PC-3 (cell line): ENCODE data around the gene TLN1. TPM values are rescaled to one million over a fixed set of nuclear protein-coding genes. Genes with fewer than 3 reads are reported as not detected.

Experiments
- ATAC-seq: fragments of 200-7000 bp; cut with Tn5 transposase; 2 replicates; pipeline ENCODE4 v1.9.1; 2020; ENCODE audit warnings: mild to moderate bottlenecking, moderate library complexity
- BruUV-seq: library from RNA; stranded (reverse); fragments of 400-500 nt; replicated peaks from 2 replicates; lab custom pipeline; 2021; lab: Mats Ljungman, UMichigan
- CTCF ChIA-PET: fragments of 300-600 bp; sonication (Branson Sonifier 250); formaldehyde crosslinking; loops from one replicate; lab custom pipeline; 2022; ENCODE audit warnings: antibody characterized with exemption; lab: Charles Lee
- POLR2A ChIA-PET: fragments of 300-600 bp; sonication (Branson Sonifier 250); formaldehyde crosslinking; loops from one replicate; lab custom pipeline; 2022; ENCODE audit warnings: antibody characterized with exemption; ENCODE audit not compliant: unreplicated experiment; lab: Charles Lee
- DNase-seq: peaks from one replicate; pipeline ENCODE4 v3.0.0-alpha.2; 2015
- H2AFZ ChIP-seq: fragments of 300-600 bp; sonication (generic); 2 replicates; pipeline ENCODE4 v1.6.0; 2016; ENCODE audit warnings: antibody characterized with exemption, low read length
- H3F3A ChIP-seq: fragments of 300-600 bp; sonication (generic); one replicate; pipeline ENCODE4 v1.6.0; 2017; ENCODE audit warnings: antibody characterized with exemption, low read length, control low read depth, mild to moderate bottlenecking; ENCODE audit not compliant: unreplicated experiment
- H3K27ac ChIP-seq: fragments of 300-600 bp; sonication (generic); 2 replicates; pipeline ENCODE4 v1.5.1; 2016; ENCODE audit warnings: mild to moderate bottlenecking, low read length
- H3K27me3 ChIP-seq: fragments of 300-600 bp; sonication (generic); 2 replicates; pipeline ENCODE4 v1.6.1; 2016; ENCODE audit warnings: low read length, mixed read lengths
- H3K36me3 ChIP-seq: fragments of 300-600 bp; sonication (generic); 2 replicates; pipeline ENCODE4 v1.6.1; 2016; ENCODE audit warnings: low read depth, mixed run types, low read length, mixed read lengths
- H3K4me1 ChIP-seq: fragments of 300-600 bp; sonication (generic); 2 replicates; pipeline ENCODE4 v1.5.1; 2016; ENCODE audit warnings: low read length; ENCODE audit not compliant: insufficient read depth
- H3K4me2 ChIP-seq: fragments of 300-600 bp; sonication (generic); 2 replicates; pipeline ENCODE4 v1.6.0; 2016; ENCODE audit warnings: low read length
- H3K4me3 ChIP-seq: fragments of 300-600 bp; sonication (generic); 2 replicates; pipeline ENCODE4 v1.5.1; 2016; ENCODE audit warnings: mild to moderate bottlenecking, low read length, mixed read lengths
- H3K79me2 ChIP-seq: fragments of 300-600 bp; sonication (generic); 2 replicates; pipeline ENCODE4 v1.6.1; 2017; ENCODE audit warnings: low read length, mixed read lengths
- H3K9ac ChIP-seq: fragments of 300-600 bp; sonication (generic); 2 replicates; pipeline ENCODE4 v1.6.0; 2016; ENCODE audit warnings: mild to moderate bottlenecking, low read length
- H3K9me2 ChIP-seq: fragments of 300-600 bp; sonication (generic); replicated peaks from 2 replicates; pipeline ENCODE4 v1.6.1; 2016; ENCODE audit warnings: mixed run types, low read length, mixed read lengths
- H3K9me3 ChIP-seq: fragments of 300-600 bp; sonication (generic); 2 replicates; pipeline ENCODE4 v1.6.1; 2016; ENCODE audit warnings: low read length, mixed read lengths
- H4K20me1 ChIP-seq: fragments of 300-600 bp; sonication (generic); 2 replicates; pipeline ENCODE4 v1.6.1; 2016; ENCODE audit warnings: low read length, mixed read lengths
- EZH2 ChIP-seq: fragments of 300-600 bp; sonication (generic); IDR thresholded peaks from one replicate; pipeline ENCODE4 v1.6.1; 2017; ENCODE audit warnings: antibody characterized with exemption, mild to moderate bottlenecking, low read length; ENCODE audit not compliant: unreplicated experiment
- EZH2phosphoT487 ChIP-seq: fragments of 300-600 bp; sonication (generic); IDR thresholded peaks from 2 replicates; pipeline ENCODE4 v1.6.1; 2018; ENCODE audit warnings: mild to moderate bottlenecking, antibody characterized with exemption, low read length, borderline replicate concordance
- intact Hi-C: fragments of 100-400 bp; cut with micrococcal nuclease; formaldehyde crosslinking; loops from 2 replicates; pipeline ENCODE4 v1.9.0; 2023
- total RNA-seq: library from RNA; depleted of rRNA; stranded (reverse); fragments of >200 nt; gene quantifications from 2 replicates; pipeline ENCODE4 v1.2.3, GENCODE V29; 2014
- TF ChIP-seq, protein P1 (sequence below): fragments of 300-600 bp; sonication (generic); conservative IDR thresholded peaks from 2 replicates; pipeline ENCODE4 v1.5.1; 2017; ENCODE audit warnings: antibody characterized with exemption, low read depth, mild to moderate bottlenecking, low read length

The TLN1 gene
- total RNA-seq, 1 experiment from 2014 or later, result 118 TPM

- H3K9me3 ChIP-seq, result no peaks in the 10 kb centered on the region
- no peak for TF ChIP-seq EZH2
- TF ChIP-seq, protein P1, sequence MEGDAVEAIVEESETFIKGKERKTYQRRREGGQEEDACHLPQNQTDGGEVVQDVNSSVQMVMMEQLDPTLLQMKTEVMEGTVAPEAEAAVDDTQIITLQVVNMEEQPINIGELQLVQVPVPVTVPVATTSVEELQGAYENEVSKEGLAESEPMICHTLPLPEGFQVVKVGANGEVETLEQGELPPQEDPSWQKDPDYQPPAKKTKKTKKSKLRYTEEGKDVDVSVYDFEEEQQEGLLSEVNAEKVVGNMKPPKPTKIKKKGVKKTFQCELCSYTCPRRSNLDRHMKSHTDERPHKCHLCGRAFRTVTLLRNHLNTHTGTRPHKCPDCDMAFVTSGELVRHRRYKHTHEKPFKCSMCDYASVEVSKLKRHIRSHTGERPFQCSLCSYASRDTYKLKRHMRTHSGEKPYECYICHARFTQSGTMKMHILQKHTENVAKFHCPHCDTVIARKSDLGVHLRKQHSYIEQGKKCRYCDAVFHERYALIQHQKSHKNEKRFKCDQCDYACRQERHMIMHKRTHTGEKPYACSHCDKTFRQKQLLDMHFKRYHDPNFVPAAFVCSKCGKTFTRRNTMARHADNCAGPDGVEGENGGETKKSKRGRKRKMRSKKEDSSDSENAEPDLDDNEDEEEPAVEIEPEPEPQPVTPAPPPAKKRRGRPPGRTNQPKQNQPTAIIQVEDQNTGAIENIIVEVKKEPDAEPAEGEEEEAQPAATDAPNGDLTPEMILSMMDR, result peak; percentile 74
- TF ChIP-seq EZH2phosphoT487, result no peak
- H3K4me2 ChIP-seq, result no peak overlapping the region
- intact Hi-C loops, result loop anchor here (1.0 kb wide), 1 partner anchor 51 kb away; no protein-coding TSS in a partner anchor
- no TSS peak for BruUV-seq
- peak; percentile 76 for DNase-seq
- CTCF ChIA-PET, result interaction anchor here (0.6 kb wide), 1 partner anchor 142 kb away, joined by 3 read pairs; no protein-coding TSS in a partner anchor
- H3K4me1 ChIP-seq, result peaks cover 14% of the 10 kb centered on the region
- H2AFZ ChIP-seq, result no peak overlapping the region
- no peaks in the 10 kb centered on the region for H3K9me2 ChIP-seq
- no peak overlapping the region for H3K9ac ChIP-seq
- POLR2A ChIA-PET, result no interaction called here
- no peak overlapping the region for H3K27ac ChIP-seq
- H3F3A ChIP-seq, result no peaks in the 10 kb centered on the region
- peaks cover 44% of the 10 kb centered on the region for H3K36me3 ChIP-seq
- H4K20me1 ChIP-seq, result no peaks in the 10 kb centered on the region
- H3K79me2 ChIP-seq, result peaks cover 21% of the 10 kb centered on the region
- no peak overlapping the region for H3K4me3 ChIP-seq
- ATAC-seq, result peak; percentile 16
- no peaks in the 10 kb centered on the region for H3K27me3 ChIP-seq
Observed at GRCh38 chr9:35736201-35736633, 4.2 kb upstream of the TLN1 start.

DNA sequence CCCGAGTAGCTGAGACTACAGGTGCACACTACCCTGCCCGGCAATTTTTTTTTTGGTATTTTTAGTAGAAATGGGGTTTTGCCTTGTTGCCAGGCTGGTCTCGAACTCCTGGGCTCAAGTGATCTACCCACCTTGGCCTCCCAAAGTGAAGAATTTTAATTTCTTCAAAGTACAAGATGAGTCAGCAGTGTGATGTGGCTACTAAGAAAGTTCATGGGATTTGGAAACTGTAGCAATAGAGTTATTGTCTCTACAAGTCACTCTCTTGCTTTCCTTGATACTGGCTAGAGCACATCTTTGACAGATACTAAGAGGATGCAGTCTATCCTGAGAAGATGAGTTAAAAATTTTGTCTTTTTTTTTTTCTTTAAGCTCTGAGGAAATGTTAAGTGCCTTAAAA is 2.1 kb upstream of the TLN1 start:
- Histone ChIP-seq H4K20me1 (no peaks in the 10 kb centered on the region), H3K36me3 (peaks cover 33% of the 10 kb centered on the region), H3K9me2 (no peaks in the 10 kb centered on the region), H3K9ac (no peak overlapping the region), H3K4me3 (peak overlapping the region; percentile 90), H3K79me2 (peaks cover 41% of the 10 kb centered on the region), H3K27ac (no peak overlapping the region), H3K27me3 (no peaks in the 10 kb centered on the region), H2AFZ (no peak overlapping the region), H3K9me3 (no peaks in the 10 kb centered on the region), H3F3A (no peaks in the 10 kb centered on the region), H3K4me1 (peaks cover 35% of the 10 kb centered on the region), H3K4me2 (peak overlapping the region; percentile 90)
- ATAC-seq (no peak), DNase-seq (no peak)
- ChIA-PET POLR2A (interaction anchor here (0.6 kb wide), 1 partner anchor 415 kb away, joined by 8 read pairs; no protein-coding TSS in a partner anchor), CTCF (no interaction called here)
- TF ChIP-seq EZH2 (no peak), EZH2phosphoT487 (no peak)
- TF ChIP-seq, protein P1, result no peak
- BruUV-seq, result no TSS peak
- intact Hi-C loops, result no loop called here

DNA sequence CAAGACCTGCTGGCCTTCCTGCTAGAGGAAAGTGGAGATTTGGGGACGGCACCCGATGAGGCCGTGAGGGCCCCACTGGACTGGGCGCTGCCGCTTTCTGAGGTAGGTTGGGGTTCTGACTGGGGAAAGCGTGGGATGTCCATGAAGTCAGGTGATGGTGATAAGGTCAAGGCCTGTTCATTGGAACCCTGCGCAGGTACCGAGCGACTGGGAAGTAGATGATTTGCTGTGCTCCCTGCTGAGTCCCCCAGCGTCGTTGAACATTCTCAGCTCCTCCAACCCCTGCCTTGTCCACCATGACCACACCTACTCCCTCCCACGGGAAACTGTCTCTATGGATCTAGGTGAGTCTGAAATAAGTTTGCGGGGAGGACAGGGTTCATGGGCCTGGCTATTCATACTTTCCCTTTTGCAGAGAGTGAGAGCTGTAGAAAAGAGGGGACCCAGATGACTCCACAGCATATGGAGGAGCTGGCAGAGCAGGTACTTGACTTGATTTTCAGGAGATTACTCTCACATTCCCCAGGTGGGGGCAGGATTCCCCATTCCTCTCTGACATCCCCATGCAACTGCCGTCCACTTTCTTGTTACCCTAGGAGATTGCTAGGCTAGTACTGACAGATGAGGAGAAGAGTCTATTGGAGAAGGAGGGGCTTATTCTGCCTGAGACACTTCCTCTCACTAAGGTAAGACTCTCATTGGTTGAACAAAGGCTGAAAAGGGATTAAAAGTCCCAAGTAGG is 976 bp upstream of the TLN1 start:
- BruUV-seq, result TSS peak; percentile 74
- peaks cover 24% of the 10 kb centered on the region for H3K36me3 ChIP-seq
- ATAC-seq (peak; percentile 23), DNase-seq (peak; percentile 68)
- CTCF ChIA-PET, result no interaction called here
- H3K79me2 ChIP-seq, result peaks cover 51% of the 10 kb centered on the region
- peak overlapping the region; percentile 90 for H3K4me3 ChIP-seq
- TF ChIP-seq, protein P1, result peak; percentile 50
- TF ChIP-seq EZH2phosphoT487 (no peak), EZH2 (no peak)
- POLR2A ChIA-PET, result interaction anchor here (1.8 kb wide), 2 partner anchors 17 to 72 kb away, joined by 5 to 6 read pairs; no protein-coding TSS in a partner anchor
- no peaks in the 10 kb centered on the region for H3F3A ChIP-seq
- peaks cover 46% of the 10 kb centered on the region for H3K4me1 ChIP-seq
- H3K9ac ChIP-seq, result peak overlapping the region; percentile 94
- peak overlapping the region; percentile 90 for H3K4me2 ChIP-seq
- peak overlapping the region; percentile 84 for H3K27ac ChIP-seq
- H3K9me2 ChIP-seq, result no peaks in the 10 kb centered on the region
- intact Hi-C loops, result loop anchor here (1.0 kb wide), 1 partner anchor 129 kb away; no protein-coding TSS in a partner anchor
- no peaks in the 10 kb centered on the region for H3K27me3 ChIP-seq
- H3K9me3 ChIP-seq, result no peaks in the 10 kb centered on the region
- H2AFZ ChIP-seq, result peak overlapping the region; percentile 81
- H4K20me1 ChIP-seq, result no peaks in the 10 kb centered on the region
